Activated naive CD8-positive, alpha-beta T cell treated with anti-CD3 and anti-CD28 coated beads for 36 hours (primary cell): ENCODE results near the gene RGCC. TPM values are rescaled to one million over a fixed set of nuclear protein-coding genes. Genes with fewer than 3 reads are reported as not detected.
A peak's percentile ranks its signal among the peaks of the same experiment; 100 is the strongest.
"Not testable (repeated sequence)": the region's sequence is repeated elsewhere in the genome, so short reads cannot be mapped to it uniquely, and the experiment has no call there.

Source experiments
- DNase-seq: peaks from one replicate; pipeline ENCODE4 v3.0.0; 2021
- H3K27ac Mint-ChIP-seq: one replicate; pipeline ENCODE4 v1.8.0; 2022; ENCODE audit warnings: mild to moderate bottlenecking, moderate library complexity, mixed read lengths
- H3K27me3 Mint-ChIP-seq: one replicate; pipeline ENCODE4 v1.8.0; 2022; ENCODE audit warnings: mild to moderate bottlenecking, mixed read lengths
- H3K36me3 Mint-ChIP-seq: one replicate; pipeline ENCODE4 v1.8.0; 2021; ENCODE audit warnings: mild to moderate bottlenecking, mixed read lengths
- H3K4me1 Mint-ChIP-seq: one replicate; pipeline ENCODE4 v1.8.0; 2021; ENCODE audit warnings: mixed read lengths
- H3K4me3 Mint-ChIP-seq: one replicate; pipeline ENCODE4 v1.8.0; 2022; ENCODE audit warnings: mild to moderate bottlenecking, moderate library complexity, mixed read lengths
- H3K9me3 Mint-ChIP-seq: one replicate; pipeline ENCODE4 v1.8.0; 2022; ENCODE audit warnings: mixed read lengths
- total RNA-seq, 2 experiments: library from RNA; stranded (reverse); gene quantifications; one replicate each; pipeline ENCODE4 v1.2.3, GENCODE V29; 2021

The RGCC gene
- total RNA-seq, 2 experiments from 2014 or later = 111 to 117 TPM

DNA sequence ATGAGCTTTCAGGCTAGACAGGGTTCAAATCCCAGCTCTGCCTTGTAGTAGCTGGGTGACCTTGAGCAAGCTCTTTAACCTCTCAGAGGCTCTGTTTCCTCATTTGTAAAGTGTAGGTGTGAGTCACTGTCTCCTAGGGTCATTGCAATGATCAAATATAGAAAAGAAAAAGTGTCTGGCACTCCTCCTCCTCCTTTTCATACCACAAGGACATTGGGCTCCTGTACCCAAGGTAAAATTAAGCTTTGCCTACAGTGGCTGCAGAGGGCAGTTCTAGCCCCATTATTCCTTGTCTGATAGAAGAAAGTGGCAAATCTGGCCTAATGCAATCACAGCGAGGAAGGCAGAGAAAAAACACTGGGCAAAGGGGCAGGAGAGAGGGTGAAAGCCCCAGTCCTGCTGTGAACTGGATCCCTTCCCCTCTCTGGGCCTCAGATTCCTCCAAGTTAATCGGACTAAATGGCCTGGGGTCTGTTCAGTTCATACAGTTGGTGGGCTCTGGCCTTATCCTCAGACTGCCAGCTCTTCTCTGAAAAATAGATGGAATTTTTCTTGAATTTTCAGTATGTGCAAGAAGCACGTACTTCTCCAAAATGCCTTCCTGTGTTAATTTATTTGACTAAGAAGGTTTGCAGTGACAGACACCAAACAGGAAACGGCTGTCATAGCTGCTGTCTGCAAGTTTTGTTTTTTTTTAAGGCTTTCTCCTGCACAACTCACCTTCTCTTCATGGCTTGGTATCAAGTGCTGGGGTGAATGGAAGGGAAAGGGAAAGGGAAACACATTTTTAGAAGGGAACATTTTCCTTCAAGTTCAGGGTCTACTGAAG, 35.3 kb downstream of the RGCC start:
- H3K36me3 Mint-ChIP-seq = peaks cover 2% of the 10 kb centered on the region
- peak overlapping the region; percentile 35 for H3K4me3 Mint-ChIP-seq
- H3K27ac Mint-ChIP-seq = peak overlapping the region; percentile 73
- H3K4me1 Mint-ChIP-seq = peaks cover 80% of the 10 kb centered on the region
- no peak for DNase-seq
- no peaks in the 10 kb centered on the region for H3K9me3 Mint-ChIP-seq
- H3K27me3 Mint-ChIP-seq = no peaks in the 10 kb centered on the region

DNA sequence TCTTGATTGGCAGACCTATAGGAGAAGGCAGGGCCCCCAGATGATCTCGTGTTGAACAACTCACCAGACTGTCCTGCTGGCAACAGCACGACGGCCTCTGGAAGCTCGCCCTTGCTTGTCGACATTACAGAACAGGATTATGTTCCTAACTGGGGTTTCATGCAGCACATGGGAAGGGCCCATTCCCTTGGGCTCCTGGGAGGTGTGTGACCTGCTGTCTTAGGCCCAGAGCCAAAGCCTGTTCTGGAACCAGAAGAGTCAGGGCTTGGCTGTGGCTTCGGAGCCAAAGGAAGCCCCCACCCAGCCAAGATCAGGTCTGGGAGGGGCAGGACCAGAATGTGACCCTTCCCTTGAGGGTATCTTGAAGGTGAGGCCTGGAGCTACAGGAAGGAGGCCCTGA, 36.9 kb downstream of the RGCC start:
- Mint-ChIP-seq H3K9me3 (no peaks in the 10 kb centered on the region), H3K36me3 (peaks cover 2% of the 10 kb centered on the region), H3K27ac (peak overlapping the region; percentile 73), H3K4me3 (no peak overlapping the region), H3K4me1 (peaks cover 80% of the 10 kb centered on the region), H3K27me3 (no peaks in the 10 kb centered on the region)
- no peak for DNase-seq

DNA sequence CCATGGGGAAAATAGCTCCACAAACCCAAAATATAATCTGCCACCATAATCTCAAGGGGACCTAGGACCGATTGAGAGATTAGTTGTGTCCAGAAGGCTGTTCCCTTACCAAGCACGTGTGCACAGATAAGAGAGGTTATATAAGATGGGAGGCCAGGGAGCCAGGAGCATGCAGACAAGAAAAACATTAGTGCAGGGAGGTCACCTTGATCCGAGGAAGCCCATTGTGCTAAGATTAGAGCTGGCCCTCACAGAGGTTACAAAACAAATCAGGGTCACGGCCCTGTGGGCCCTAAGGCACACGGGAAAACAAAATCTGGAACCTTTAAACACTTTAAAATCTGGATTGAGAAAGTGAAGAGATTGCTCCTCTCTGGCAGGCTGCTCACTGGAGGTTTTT, 37.7 kb downstream of the RGCC start:
- DNase-seq = no peak
- Mint-ChIP-seq H3K9me3 (no peaks in the 10 kb centered on the region), H3K27me3 (no peaks in the 10 kb centered on the region), H3K27ac (no peak overlapping the region), H3K36me3 (peaks cover 2% of the 10 kb centered on the region), H3K4me1 (peaks cover 84% of the 10 kb centered on the region), H3K4me3 (no peak overlapping the region)

DNA sequence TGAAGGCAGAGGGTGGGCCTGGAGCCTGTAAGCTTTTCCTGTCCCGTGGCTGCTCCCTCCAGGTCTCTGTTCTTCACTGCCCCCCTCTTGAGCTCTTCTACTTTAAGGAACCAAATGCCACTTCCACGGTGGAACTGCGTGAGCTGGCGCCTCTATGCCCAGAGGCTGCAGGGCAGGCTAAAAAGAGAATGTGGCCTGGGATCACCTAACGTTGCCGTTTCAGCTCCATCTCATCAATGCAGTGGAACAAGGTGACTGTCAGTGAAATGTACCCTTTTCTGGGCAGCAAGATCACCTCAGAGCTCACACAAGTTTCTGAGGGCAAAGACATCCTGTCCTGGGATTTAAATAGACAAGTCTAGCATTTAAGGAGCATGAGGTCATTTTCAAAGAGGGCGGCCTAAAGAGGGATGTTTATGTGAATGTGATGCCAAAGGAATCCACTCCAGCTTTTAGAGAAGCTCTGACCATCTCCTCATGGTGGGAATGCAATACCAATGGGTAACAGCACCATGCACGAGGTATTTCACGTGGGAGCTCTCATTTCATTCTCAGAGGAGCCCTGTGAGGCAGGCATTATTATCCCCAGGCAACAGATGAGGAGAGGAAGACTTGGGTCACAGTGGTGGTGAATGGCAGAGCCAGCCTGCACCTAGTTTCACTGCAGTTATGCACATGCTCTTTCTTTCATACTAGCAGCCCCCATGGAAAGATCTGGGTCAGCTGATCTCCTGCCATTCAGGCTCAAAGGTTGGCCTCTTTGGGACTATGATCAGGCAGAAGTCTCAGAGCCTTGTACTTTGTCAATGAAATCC, 39.3 kb downstream of the RGCC start:
- no peak for DNase-seq
- no peak overlapping the region for H3K27ac Mint-ChIP-seq
- H3K9me3 Mint-ChIP-seq = no peaks in the 10 kb centered on the region
- H3K27me3 Mint-ChIP-seq = no peaks in the 10 kb centered on the region
- H3K36me3 Mint-ChIP-seq = no peaks in the 10 kb centered on the region
- no peak overlapping the region for H3K4me3 Mint-ChIP-seq
- peaks cover 88% of the 10 kb centered on the region for H3K4me1 Mint-ChIP-seq

DNA sequence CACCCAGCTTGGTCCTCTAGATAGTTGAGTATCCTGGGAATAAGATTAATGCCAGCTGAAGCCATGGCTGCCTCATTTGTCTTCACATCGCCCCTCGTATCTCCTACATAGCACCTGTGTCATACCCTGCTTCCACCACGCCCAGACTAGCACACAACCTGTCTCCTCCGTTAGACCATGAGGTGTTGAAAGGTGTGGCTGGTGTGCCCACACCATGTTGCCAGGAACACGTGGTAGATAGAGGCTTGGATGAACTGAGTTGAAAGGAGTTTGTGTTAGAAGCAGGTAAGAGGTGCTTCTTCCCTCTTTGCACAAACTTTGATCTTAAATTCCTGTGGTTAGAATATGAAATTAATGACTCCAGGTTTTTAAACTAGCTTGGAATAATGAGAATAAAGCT, 40.1 kb downstream of the RGCC start:
- H3K4me1 Mint-ChIP-seq = peaks cover 88% of the 10 kb centered on the region
- H3K27ac Mint-ChIP-seq = peak overlapping the region; percentile 18
- H3K9me3 Mint-ChIP-seq = no peaks in the 10 kb centered on the region
- H3K27me3 Mint-ChIP-seq = no peaks in the 10 kb centered on the region
- H3K4me3 Mint-ChIP-seq = no peak overlapping the region
- DNase-seq = no peak
- H3K36me3 Mint-ChIP-seq = no peaks in the 10 kb centered on the region

DNA sequence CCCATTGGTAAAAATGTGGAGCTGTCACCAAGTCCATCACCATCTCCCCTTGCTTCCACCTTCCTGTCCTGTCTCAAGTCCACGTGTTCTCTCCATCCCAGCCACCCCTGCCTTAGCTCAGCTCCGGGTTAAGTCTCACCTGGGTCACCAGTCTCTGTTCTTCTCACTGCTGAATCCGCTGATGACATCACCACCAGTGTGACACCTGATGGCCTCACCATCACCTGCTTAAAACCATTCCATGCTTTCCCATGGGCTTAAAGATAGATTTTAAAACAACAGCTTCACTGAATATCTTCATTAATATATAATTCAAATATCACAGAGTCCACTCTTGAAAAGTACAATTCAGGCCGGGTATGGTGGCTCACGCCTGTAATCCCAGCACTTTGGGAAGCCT, 42.1 kb downstream of the RGCC start:
- peaks cover 77% of the 10 kb centered on the region for H3K4me1 Mint-ChIP-seq
- no peak overlapping the region for H3K4me3 Mint-ChIP-seq
- peaks cover 5% of the 10 kb centered on the region for H3K36me3 Mint-ChIP-seq
- no peak for DNase-seq
- no peaks in the 10 kb centered on the region for H3K27me3 Mint-ChIP-seq
- peaks cover 3% of the 10 kb centered on the region for H3K9me3 Mint-ChIP-seq
- H3K27ac Mint-ChIP-seq = no peak overlapping the region

DNA sequence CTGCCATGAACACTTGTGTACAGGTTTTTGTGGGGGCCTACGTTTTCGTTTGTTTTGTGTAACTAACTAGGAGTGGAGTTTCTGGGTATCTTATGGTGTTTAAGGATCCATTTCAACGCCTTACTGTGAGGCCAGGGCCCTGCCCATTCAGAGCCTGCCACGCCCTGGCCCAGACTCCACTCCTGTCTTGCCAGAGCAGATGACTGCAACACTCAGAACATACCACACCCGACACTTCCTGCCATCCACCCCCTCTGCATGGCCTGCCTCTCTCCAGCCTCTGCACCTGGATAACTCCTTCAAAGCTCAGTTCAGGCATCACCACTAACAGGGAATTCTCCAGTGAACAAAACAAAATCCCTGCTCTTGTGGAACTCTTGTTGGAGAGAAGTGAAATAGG, 43.2 kb downstream of the RGCC start:
- H3K9me3 Mint-ChIP-seq = peaks cover 6% of the 10 kb centered on the region
- H3K36me3 Mint-ChIP-seq = peaks cover 7% of the 10 kb centered on the region
- DNase-seq = peak; percentile 19
- peaks cover 71% of the 10 kb centered on the region for H3K4me1 Mint-ChIP-seq
- no peaks in the 10 kb centered on the region for H3K27me3 Mint-ChIP-seq
- H3K27ac Mint-ChIP-seq = no peak overlapping the region
- H3K4me3 Mint-ChIP-seq = no peak overlapping the region

DNA sequence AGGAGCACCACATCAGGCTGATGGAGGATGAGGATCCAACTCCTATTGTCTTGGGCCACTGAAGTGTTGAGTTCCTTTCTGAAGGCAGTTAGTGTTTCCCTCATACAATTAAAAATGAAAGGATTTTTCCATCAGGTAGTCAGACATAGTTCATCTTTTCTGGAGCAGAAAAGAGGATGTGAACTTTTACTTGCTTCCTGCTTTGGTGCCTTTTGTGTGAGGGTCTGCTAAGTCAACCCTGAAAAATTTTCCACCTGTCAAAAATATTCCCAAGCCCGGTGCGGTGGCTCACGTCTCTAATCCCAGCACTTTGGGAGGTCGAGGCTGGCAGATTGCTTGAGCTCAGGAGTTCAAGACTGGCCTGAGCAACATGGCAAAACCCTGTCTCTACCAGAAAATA, 43.9 kb downstream of the RGCC start:
- peaks cover 7% of the 10 kb centered on the region for H3K36me3 Mint-ChIP-seq
- H3K9me3 Mint-ChIP-seq = peaks cover 6% of the 10 kb centered on the region
- H3K4me3 Mint-ChIP-seq = no peak overlapping the region
- no peaks in the 10 kb centered on the region for H3K27me3 Mint-ChIP-seq
- H3K4me1 Mint-ChIP-seq = peaks cover 65% of the 10 kb centered on the region
- no peak for DNase-seq
- H3K27ac Mint-ChIP-seq = no peak overlapping the region

DNA sequence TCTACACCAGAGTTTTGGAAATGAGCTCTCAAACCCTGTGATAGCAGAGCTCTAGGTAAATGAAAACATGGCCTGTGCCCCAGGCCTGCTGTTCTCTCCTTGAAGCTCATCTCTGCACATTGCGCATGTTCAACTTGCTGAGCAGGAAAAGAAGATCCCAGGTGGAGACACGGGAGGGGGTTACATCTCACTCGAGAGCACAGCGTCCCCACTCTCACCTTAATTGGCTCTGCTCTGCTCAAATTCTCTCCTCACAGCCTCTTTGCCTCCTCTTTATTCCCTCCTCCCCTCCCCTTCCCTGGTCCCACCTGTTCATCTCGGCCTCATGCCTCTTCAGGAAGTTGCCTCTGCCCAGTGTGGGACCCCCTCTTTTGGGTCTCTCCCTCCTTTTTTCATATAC, 44.7 kb downstream of the RGCC start:
- Mint-ChIP-seq H3K9me3 (peaks cover 6% of the 10 kb centered on the region), H3K36me3 (peaks cover 7% of the 10 kb centered on the region), H3K4me1 (peaks cover 58% of the 10 kb centered on the region), H3K27me3 (no peaks in the 10 kb centered on the region), H3K27ac (no peak overlapping the region), H3K4me3 (no peak overlapping the region)
- no peak for DNase-seq

DNA sequence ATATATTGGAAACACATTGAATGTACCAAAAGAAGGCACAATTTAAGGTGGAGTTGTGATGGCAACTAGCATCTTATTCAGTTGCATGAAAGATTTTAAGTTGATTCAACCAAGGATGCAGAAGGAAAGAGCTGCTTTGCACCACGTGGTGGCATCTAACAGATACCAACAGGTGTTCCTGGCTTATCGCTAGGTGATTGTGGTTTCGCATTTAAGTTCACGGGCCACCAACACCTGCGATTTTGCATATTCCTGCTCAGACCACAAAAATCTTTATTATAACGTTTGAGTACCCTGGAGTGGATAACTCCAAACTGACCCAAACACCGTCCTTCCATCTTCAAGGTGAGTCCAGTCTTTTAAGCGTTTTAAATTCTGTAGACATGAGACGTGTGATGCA, 45.3 kb downstream of the RGCC start:
- H3K27me3 Mint-ChIP-seq = no peaks in the 10 kb centered on the region
- peaks cover 53% of the 10 kb centered on the region for H3K4me1 Mint-ChIP-seq
- H3K36me3 Mint-ChIP-seq = peaks cover 7% of the 10 kb centered on the region
- no peak overlapping the region for H3K4me3 Mint-ChIP-seq
- H3K27ac Mint-ChIP-seq = no peak overlapping the region
- DNase-seq = no peak
- peaks cover 8% of the 10 kb centered on the region for H3K9me3 Mint-ChIP-seq

DNA sequence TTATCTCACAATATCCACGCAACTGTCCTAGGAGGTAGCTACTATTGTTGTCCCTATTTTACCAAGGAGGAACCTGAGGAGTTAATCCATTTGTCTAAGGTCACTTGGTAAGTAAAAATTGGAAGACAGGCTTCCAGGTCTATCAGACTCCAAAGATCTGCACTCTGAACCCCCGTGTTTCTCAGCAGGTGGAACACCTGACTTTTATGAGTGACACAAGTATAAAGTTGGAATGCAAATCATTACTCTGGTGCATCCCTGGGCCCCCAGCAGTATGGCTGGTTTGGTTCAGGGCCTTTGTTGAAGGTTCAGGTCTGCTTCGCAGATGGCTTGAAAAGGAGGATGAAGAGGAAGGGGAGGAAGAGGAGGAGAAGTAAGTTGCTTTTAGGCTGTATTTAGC, 46.0 kb downstream of the RGCC start:
- H3K36me3 Mint-ChIP-seq = peaks cover 7% of the 10 kb centered on the region
- peaks cover 8% of the 10 kb centered on the region for H3K9me3 Mint-ChIP-seq
- DNase-seq = no peak
- no peaks in the 10 kb centered on the region for H3K27me3 Mint-ChIP-seq
- H3K27ac Mint-ChIP-seq = no peak overlapping the region
- peaks cover 46% of the 10 kb centered on the region for H3K4me1 Mint-ChIP-seq
- H3K4me3 Mint-ChIP-seq = no peak overlapping the region

DNA sequence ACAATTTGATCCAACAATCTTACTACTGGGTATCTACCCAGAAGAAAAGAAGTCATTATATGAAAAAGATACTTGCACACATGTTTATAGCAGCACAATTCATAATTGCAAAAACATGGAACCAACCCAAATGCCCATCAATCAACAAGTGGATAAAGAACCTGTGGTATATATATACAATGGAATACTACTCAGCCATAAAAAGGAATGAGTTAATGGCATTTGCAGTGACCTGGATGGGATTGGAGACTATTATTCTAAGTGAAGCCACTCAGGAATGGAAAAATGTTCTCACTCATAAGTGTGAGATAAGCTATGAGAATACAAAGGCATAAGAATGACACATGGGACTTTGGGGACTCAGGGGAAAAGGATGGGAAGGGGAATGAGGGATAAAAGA, 47.3 kb downstream of the RGCC start:
- not testable (repeated sequence) for H3K36me3 Mint-ChIP-seq, H3K4me3 Mint-ChIP-seq, H3K27me3 Mint-ChIP-seq, H3K9me3 Mint-ChIP-seq, DNase-seq, H3K27ac Mint-ChIP-seq
- H3K4me1 Mint-ChIP-seq = peaks cover 39% of the 10 kb centered on the region

DNA sequence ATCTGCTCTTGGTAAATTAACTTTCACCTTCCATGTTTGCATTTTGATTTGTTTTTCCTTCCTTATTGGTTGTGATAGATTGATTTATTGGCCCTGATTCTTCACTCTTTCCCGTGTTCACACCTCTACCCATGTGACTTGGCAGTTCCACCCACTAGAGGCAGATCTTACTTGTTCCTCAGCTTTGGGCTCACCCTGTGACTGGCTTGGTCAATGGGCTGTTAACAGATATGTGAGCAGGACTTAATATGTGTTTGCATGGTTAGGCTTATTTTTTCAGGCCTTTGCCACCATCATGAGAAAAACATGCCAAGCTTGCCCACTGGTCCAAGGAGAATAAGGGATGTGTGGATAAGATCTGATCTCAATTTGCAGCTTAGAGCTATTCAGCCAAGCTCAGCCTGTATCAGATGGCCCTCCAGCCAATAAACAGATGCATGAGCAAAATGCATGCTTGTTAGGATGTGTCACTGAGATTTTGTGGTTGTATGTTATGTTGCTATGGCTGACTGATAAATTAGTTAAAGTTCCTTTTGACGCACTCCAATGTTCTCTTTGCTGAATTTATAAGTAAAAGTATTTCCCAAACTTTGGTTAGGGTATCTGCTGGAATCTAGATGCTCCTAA, 48.0 kb downstream of the RGCC start:
- no peak for DNase-seq
- Mint-ChIP-seq H3K9me3 (peaks cover 8% of the 10 kb centered on the region), H3K4me3 (no peak overlapping the region), H3K36me3 (peaks cover 7% of the 10 kb centered on the region), H3K4me1 (peaks cover 35% of the 10 kb centered on the region), H3K27ac (no peak overlapping the region), H3K27me3 (no peaks in the 10 kb centered on the region)

DNA sequence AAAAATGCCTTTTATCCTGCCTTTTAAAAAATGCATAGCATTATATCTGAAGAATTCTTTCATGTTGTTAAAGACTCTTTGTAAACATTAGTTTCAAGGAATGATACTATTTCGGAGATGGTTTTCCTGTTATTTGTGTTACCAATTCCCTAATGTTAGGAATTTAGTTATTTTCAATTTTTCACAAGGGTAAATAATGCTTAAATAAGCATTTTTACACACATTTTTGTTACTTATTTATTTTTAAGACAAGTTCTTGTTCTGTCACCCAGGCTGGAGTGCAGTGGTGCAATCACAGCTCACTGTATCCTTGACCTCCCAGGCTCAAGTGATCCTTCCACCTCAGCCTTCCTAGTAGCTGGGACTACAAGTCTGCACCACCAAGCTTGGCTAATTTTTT, 49.0 kb downstream of the RGCC start:
- Mint-ChIP-seq H3K27me3 (no peaks in the 10 kb centered on the region), H3K27ac (no peak overlapping the region), H3K4me3 (no peak overlapping the region), H3K36me3 (peaks cover 7% of the 10 kb centered on the region), H3K4me1 (peaks cover 25% of the 10 kb centered on the region), H3K9me3 (peaks cover 9% of the 10 kb centered on the region)
- no peak for DNase-seq

DNA sequence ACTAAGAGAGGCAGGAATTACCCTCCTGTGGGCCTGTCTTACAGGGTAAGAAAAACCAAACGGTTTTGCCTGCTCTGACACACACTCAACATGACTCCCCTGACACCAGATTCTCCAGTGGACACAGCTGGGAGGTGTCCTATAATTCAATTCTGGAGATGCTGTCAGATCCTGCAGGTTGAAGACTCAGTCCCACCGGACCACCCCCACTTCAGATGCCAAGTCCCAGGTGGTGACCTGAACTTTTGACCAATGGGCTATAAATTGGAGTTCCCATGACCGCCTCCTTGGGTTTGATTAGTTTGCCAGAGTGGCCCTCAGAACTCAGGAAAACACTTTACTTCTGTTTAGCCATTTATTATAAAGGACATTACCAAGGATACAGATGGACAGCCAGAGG, 52.6 kb downstream of the RGCC start:
- H3K9me3 Mint-ChIP-seq = peaks cover 5% of the 10 kb centered on the region
- no peak overlapping the region for H3K4me3 Mint-ChIP-seq
- H3K36me3 Mint-ChIP-seq = no peaks in the 10 kb centered on the region
- H3K4me1 Mint-ChIP-seq = peaks cover 5% of the 10 kb centered on the region
- H3K27me3 Mint-ChIP-seq = no peaks in the 10 kb centered on the region
- DNase-seq = no peak
- no peak overlapping the region for H3K27ac Mint-ChIP-seq
